ENCODE measurements around the gene EIF2S1. TPM values are rescaled to one million over a fixed set of nuclear protein-coding genes. Genes with fewer than 3 reads are reported as not detected.

The EIF2S1 gene
- total RNA-seq, 1 experiment from 2014 or later, result 165 TPM

DNA sequence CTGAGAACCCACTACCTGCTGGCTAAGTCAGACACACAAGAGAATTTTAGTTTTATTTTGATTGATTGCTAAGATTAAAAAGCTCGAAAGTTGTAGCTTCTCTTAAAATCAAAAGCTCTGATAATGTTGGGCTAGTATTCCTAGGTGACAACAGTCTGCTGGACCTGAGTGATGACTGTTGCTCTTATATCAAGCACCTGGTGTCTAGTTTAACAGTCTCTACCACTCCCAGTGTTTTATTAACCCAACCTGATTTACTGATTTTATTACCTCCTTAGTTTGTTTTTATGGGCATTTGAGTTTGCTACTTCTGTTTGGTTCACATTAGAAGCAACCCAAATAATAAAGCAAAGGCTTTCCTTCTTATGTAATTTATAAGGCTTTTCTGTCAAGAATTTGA is 42.3 kb upstream of the EIF2S1 start:
- Histone ChIP-seq H3K79me1 (ENCODE audit: insufficient read depth, low read depth, low read length, poor library complexity, severe bottlenecking) (no peaks in the 10 kb centered on the region), H2BK20ac (ENCODE audit: low read depth, low read length, poor library complexity, severe bottlenecking) (no peak overlapping the region), H4K8ac (replicated peaks; ENCODE audit: insufficient read length, low read depth, low read length) (no peak overlapping the region), H4K5ac (ENCODE audit: insufficient read length, low read depth, low read length) (no peak overlapping the region), H2BK15ac (ENCODE audit: low read depth, low read length) (no peak overlapping the region), H3K4me2 (ENCODE audit: insufficient read depth, insufficient read length, low read length) (no peak overlapping the region), H2BK120ac (ENCODE audit: low read depth, low read length, poor library complexity, severe bottlenecking) (no peak overlapping the region), H3K9ac (ENCODE audit: extremely low read depth, insufficient read length, low read length) (no peak overlapping the region), H3K4ac (ENCODE audit: low read depth, low read length) (no peak overlapping the region), H2AK5ac (ENCODE audit: insufficient read length, low read length) (no peak overlapping the region), H3K18ac (ENCODE audit: insufficient read length, low read depth, low read length) (no peak overlapping the region), H3K56ac (ENCODE audit: insufficient read length, low read depth, low read length) (no peak overlapping the region), H3K27me3 (ENCODE audit: insufficient read depth, low read length) (no peaks in the 10 kb centered on the region), H3K23ac (ENCODE audit: insufficient read length, low read depth, low read length) (no peak overlapping the region), H2BK5ac (ENCODE audit: insufficient read length, low read length) (no peak overlapping the region), H4K20me1 (ENCODE audit: control insufficient read depth, insufficient read depth, insufficient read length) (no peaks in the 10 kb centered on the region), H2AFZ (ENCODE audit: low read length) (no peak overlapping the region), H3K79me2 (ENCODE audit: insufficient read depth, low read length) (no peaks in the 10 kb centered on the region), H4K91ac (ENCODE audit: insufficient read length, low read depth, low read length) (no peak overlapping the region), H3K27ac (ENCODE audit: insufficient read length, low read depth, low read length) (no peak overlapping the region), H3K14ac (ENCODE audit: insufficient read depth, low read length) (no peak overlapping the region), H3K9me3 (ENCODE audit: control insufficient read depth, low read depth, low read length) (no peaks in the 10 kb centered on the region), H3K23me2 (ENCODE audit: insufficient read length, low read depth, low read length, poor library complexity, severe bottlenecking) (no peaks in the 10 kb centered on the region), H3K4me1 (ENCODE audit: insufficient read depth, low read length) (no peaks in the 10 kb centered on the region), H3T11ph (ENCODE audit: low read length) (no peak overlapping the region), H2BK12ac (ENCODE audit: insufficient read length, low read depth, low read length) (no peak overlapping the region)
- Mint-ChIP-seq H3K27me3 (ENCODE audit: low read depth) (no peaks in the 10 kb centered on the region), H3K36me3 (ENCODE audit: insufficient read depth in 1 of 3, low read depth in 3 of 3) (peaks cover 3 to 18% (median 9%) of the 10 kb centered on the region in 3 experiments; a peak in 6 of 7 replicates), H3K4me3 (no peak overlapping the region), H3K27ac (no peak overlapping the region), H3K9me3 (no peaks in the 10 kb centered on the region), H3K4me1 (no peaks in the 10 kb centered on the region)
- TF ChIP-seq, protein P1, sequence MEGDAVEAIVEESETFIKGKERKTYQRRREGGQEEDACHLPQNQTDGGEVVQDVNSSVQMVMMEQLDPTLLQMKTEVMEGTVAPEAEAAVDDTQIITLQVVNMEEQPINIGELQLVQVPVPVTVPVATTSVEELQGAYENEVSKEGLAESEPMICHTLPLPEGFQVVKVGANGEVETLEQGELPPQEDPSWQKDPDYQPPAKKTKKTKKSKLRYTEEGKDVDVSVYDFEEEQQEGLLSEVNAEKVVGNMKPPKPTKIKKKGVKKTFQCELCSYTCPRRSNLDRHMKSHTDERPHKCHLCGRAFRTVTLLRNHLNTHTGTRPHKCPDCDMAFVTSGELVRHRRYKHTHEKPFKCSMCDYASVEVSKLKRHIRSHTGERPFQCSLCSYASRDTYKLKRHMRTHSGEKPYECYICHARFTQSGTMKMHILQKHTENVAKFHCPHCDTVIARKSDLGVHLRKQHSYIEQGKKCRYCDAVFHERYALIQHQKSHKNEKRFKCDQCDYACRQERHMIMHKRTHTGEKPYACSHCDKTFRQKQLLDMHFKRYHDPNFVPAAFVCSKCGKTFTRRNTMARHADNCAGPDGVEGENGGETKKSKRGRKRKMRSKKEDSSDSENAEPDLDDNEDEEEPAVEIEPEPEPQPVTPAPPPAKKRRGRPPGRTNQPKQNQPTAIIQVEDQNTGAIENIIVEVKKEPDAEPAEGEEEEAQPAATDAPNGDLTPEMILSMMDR (conservative IDR thresholded peaks at IDR 0.05), result no peak
- no peak for DNase-seq
- WGBS (ENCODE audit: extremely low coverage, insufficient read length, low lambda C conversion rate), result no CpG with 5 or more reads among the region's 1 CpG
